ENCODE measurements around the gene INHA.

The INHA gene

GRCh38 chr2:219575566-219576504, 3.7 kb downstream of the INHA start:
- DNase-seq = no peak

GRCh38 chr2:219576505-219577388, 4.6 kb downstream of the INHA start:
- DNase-seq = no peak

- no peak for DNase-seq
Measured at GRCh38 chr2:219578811-219579613, 6.9 kb downstream of the INHA start.

GRCh38 chr2:219581346-219581745, 9.2 kb downstream of the INHA start:
- DNase-seq = no peak

GRCh38 chr2:219591091-219591490, 19.0 kb downstream of the INHA start:
- DNase-seq = no peak

GRCh38 chr2:219592736-219593135, 20.6 kb downstream of the INHA start:
- no peak for DNase-seq

GRCh38 chr2:219593154-219593553, 21.0 kb downstream of the INHA start:
- no peak for DNase-seq

GRCh38 chr2:219595256-219595655, 23.1 kb downstream of the INHA start:
- no peak for DNase-seq

GRCh38 chr2:219596954-219597551, 24.9 kb downstream of the INHA start:
- DNase-seq = no peak

- peak; percentile 88 for DNase-seq
Measured at GRCh38 chr2:219597552-219598307, 25.6 kb downstream of the INHA start, which contains the start of gene STK11IP. TSS of gene STK11IP (plus strand) at chr2:219597857. CDS start at chr2:219598120, 263 bp downstream.

- DNase-seq = no peak
Measured at GRCh38 chr2:219598308-219599078, 26.4 kb downstream of the INHA start.

- no peak for DNase-seq
Measured at GRCh38 chr2:219603771-219604170, 31.7 kb downstream of the INHA start.

GRCh38 chr2:219605607-219605954, 33.5 kb downstream of the INHA start:
- no peak for DNase-seq

GRCh38 chr2:219607931-219608330, 35.8 kb downstream of the INHA start:
- no peak for DNase-seq

GRCh38 chr2:219608399-219608964, 36.4 kb downstream of the INHA start:
- DNase-seq = no peak

- DNase-seq = no peak
Measured at GRCh38 chr2:219609149-219609750, 37.1 kb downstream of the INHA start.

- DNase-seq = no peak
Measured at GRCh38 chr2:219611306-219611705, 39.2 kb downstream of the INHA start.

GRCh38 chr2:219611866-219612576, 39.9 kb downstream of the INHA start:
- no peak for DNase-seq

- DNase-seq = peak; percentile 33
Measured at GRCh38 chr2:219612577-219613286, 40.6 kb downstream of the INHA start.

All from CD4-positive, alpha-beta T cell treated with Interleukin-21 for 1 hour (primary cell).